ENCODE data around the gene FAM180A. TPM values are rescaled to one million over a fixed set of nuclear protein-coding genes. Genes with fewer than 3 reads are reported as not detected.

Gene FAM180A
- total and polyA plus RNA-seq, 10 of the 15 experiments (the other 5 are each of a cell fraction or from before 2014, with no cell fraction given), result not detected

GRCh38 chr7:135745703-135746312, 2.8 kb downstream of the FAM180A start (continued):
- TF ChIP-seq, protein P1, sequence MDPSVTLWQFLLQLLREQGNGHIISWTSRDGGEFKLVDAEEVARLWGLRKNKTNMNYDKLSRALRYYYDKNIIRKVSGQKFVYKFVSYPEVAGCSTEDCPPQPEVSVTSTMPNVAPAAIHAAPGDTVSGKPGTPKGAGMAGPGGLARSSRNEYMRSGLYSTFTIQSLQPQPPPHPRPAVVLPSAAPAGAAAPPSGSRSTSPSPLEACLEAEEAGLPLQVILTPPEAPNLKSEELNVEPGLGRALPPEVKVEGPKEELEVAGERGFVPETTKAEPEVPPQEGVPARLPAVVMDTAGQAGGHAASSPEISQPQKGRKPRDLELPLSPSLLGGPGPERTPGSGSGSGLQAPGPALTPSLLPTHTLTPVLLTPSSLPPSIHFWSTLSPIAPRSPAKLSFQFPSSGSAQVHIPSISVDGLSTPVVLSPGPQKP (IDR thresholded peaks at IDR 0.05; ENCODE audit: low read depth, low read length), result no peak

DNA sequence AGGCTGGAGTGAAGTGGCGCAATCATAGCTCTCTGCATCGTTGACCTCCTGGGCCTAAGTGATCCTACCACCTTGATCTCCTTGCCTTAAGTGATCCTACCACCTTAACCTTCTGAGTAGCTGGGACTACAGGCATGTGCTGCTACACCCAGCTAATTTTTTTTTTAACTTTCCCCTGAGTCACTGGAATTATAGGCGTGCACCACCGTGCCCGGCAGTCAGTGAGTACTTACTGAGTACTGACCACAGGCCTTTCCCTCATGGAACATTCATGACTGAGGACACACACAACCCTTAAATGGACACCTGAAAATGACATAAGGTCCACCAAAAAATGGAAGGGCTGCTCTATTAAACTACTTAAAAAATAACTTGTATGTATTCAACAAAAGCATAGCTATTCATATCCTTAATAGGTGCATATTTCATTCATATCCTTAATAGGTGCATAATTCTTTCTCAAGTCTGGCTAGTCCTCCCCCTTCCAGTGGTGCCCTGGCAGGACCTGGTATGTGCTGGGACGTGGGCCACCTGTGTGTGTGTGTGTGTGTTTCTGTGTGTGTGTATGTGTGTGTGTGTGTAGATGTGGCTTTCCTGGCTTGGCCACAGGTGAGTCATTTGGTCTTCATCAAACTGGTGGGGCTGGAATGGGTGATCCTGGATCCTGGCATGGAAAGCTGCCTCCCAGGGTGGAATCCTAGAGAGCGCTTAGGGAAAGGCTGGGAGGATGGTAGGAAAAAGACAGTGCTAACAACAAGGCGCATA, 3.5 kb downstream of the FAM180A start:
- RAD21 ChIA-PET (ENCODE audit: unreplicated experiment), result no interaction called here
- no TSS peak for BruUV-seq (replicated peaks)
- TF ChIP-seq, protein P2, sequence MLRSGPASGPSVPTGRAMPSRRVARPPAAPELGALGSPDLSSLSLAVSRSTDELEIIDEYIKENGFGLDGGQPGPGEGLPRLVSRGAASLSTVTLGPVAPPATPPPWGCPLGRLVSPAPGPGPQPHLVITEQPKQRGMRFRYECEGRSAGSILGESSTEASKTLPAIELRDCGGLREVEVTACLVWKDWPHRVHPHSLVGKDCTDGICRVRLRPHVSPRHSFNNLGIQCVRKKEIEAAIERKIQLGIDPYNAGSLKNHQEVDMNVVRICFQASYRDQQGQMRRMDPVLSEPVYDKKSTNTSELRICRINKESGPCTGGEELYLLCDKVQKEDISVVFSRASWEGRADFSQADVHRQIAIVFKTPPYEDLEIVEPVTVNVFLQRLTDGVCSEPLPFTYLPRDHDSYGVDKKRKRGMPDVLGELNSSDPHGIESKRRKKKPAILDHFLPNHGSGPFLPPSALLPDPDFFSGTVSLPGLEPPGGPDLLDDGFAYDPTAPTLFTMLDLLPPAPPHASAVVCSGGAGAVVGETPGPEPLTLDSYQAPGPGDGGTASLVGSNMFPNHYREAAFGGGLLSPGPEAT (IDR thresholded peaks at IDR 0.05; ENCODE audit: low read depth), result no peak
- TF ChIP-seq NBN (IDR thresholded peaks at IDR 0.05), result no peak
- no peak for TF ChIP-seq ZNF274 (IDR thresholded peaks at IDR 0.05; ENCODE audit: insufficient read depth, insufficient read length)
- no peak for TF ChIP-seq ZNF217 (IDR thresholded peaks at IDR 0.05)
- TF ChIP-seq RELA (IDR thresholded peaks at IDR 0.05; ENCODE audit: borderline replicate concordance, partially characterized antibody), result no peak
- no peak for TF ChIP-seq E4F1 (IDR thresholded peaks at IDR 0.05; ENCODE audit: borderline replicate concordance, partially characterized antibody)
- TF ChIP-seq, protein P3, sequence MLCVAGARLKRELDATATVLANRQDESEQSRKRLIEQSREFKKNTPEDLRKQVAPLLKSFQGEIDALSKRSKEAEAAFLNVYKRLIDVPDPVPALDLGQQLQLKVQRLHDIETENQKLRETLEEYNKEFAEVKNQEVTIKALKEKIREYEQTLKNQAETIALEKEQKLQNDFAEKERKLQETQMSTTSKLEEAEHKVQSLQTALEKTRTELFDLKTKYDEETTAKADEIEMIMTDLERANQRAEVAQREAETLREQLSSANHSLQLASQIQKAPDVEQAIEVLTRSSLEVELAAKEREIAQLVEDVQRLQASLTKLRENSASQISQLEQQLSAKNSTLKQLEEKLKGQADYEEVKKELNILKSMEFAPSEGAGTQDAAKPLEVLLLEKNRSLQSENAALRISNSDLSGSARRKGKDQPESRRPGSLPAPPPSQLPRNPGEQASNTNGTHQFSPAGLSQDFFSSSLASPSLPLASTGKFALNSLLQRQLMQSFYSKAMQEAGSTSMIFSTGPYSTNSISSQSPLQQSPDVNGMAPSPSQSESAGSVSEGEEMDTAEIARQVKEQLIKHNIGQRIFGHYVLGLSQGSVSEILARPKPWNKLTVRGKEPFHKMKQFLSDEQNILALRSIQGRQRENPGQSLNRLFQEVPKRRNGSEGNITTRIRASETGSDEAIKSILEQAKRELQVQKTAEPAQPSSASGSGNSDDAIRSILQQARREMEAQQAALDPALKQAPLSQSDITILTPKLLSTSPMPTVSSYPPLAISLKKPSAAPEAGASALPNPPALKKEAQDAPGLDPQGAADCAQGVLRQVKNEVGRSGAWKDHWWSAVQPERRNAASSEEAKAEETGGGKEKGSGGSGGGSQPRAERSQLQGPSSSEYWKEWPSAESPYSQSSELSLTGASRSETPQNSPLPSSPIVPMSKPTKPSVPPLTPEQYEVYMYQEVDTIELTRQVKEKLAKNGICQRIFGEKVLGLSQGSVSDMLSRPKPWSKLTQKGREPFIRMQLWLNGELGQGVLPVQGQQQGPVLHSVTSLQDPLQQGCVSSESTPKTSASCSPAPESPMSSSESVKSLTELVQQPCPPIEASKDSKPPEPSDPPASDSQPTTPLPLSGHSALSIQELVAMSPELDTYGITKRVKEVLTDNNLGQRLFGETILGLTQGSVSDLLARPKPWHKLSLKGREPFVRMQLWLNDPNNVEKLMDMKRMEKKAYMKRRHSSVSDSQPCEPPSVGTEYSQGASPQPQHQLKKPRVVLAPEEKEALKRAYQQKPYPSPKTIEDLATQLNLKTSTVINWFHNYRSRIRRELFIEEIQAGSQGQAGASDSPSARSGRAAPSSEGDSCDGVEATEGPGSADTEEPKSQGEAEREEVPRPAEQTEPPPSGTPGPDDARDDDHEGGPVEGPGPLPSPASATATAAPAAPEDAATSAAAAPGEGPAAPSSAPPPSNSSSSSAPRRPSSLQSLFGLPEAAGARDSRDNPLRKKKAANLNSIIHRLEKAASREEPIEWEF (IDR thresholded peaks at IDR 0.05; ENCODE audit: insufficient replicate concordance, low read depth, low read length), result no peak
- no peak for TF ChIP-seq CBX3 (IDR thresholded peaks at IDR 0.05; ENCODE audit: borderline replicate concordance, low read depth)
- no peak for TF ChIP-seq TBL1XR1 (IDR thresholded peaks at IDR 0.05; ENCODE audit: low read depth, low read length)

More for the DNA sequence above, 3.5 kb downstream of the FAM180A start:
- Histone ChIP-seq H3K79me2 (ENCODE audit: control insufficient read depth, insufficient read depth, low read length) (no peaks in the 10 kb centered on the region), H3K9me3 (replicated peaks; ENCODE audit: control insufficient read depth, insufficient read depth, low read length) (no peaks in the 10 kb centered on the region), H3K27ac (ENCODE audit: control insufficient read depth, insufficient read depth) (no peak overlapping the region), H3K9ac (ENCODE audit: control insufficient read depth, insufficient read depth, low read length) (no peak overlapping the region), H3K4me1 (ENCODE audit: control insufficient read depth, insufficient read depth, low read length) (no peaks in the 10 kb centered on the region), H4K20me1 (ENCODE audit: control insufficient read depth, insufficient read depth) (no peaks in the 10 kb centered on the region), H3K4me2 (ENCODE audit: control insufficient read depth, insufficient read depth) (no peak overlapping the region), H3K4me3 (no peak overlapping the region), H2AFZ (ENCODE audit: control insufficient read depth, low read depth, low read length) (no peak overlapping the region), H3K27me3 (replicated peaks in 1 of 2; ENCODE audit: control insufficient read depth in 2 of 2, insufficient read depth in 2 of 2, low read length in 1 of 2) (no peaks in the 10 kb centered on the region; a peak in 1 of 4 replicates), H3K36me3 (ENCODE audit: control insufficient read depth in 2 of 2, insufficient read depth in 2 of 2, low read length in 1 of 2) (no peaks in the 10 kb centered on the region)
- FAIRE-seq, result no peak
- ATAC-seq, result no peak
- in situ Hi-C loops (cut with MboI), result no loop called here
- CTCF ChIA-PET, result interaction anchor here (0.6 kb wide), 1 partner anchor 17 kb away, joined by 3 read pairs; no protein-coding TSS in a partner anchor
- POLR2A ChIA-PET, result no interaction called here
- DNase-seq (ENCODE audit: low read depth, low spot score), result no peak
- SMC1A ChIA-PET (ENCODE audit: uncharacterized antibody, unreplicated experiment), result interaction anchor here (0.9 kb wide), 1 partner anchor 471 kb away, joined by 4 read pairs; no protein-coding TSS in a partner anchor
- 17% methylated on average over 8 of the region's 8 CpGs for WGBS (ENCODE audit: insufficient coverage, insufficient replicate concordance, low lambda C conversion rate, missing lambda C conversion rate)
- intact Hi-C loops (cut with micrococcal nuclease; ENCODE audit: unreplicated experiment), result no loop called here

All from GM12878 (cell line).